ENCODE results near the gene SPATA33. TPM values are rescaled to one million over a fixed set of nuclear protein-coding genes. Genes with fewer than 3 reads are reported as not detected.
A peak's percentile ranks its signal among the peaks of the same experiment; 100 is the strongest.

Gene SPATA33
- total and polyA plus RNA-seq, 10 of the 15 experiments (the other 5 are each of a cell fraction or from before 2014, with no cell fraction given) = 1.1 to 15.8 (median 7.6) TPM

GRCh38 chr16:89711601-89712273 is 54.1 kb downstream of the SPATA33 start (continued):
- TF ChIP-seq TAF1 (IDR thresholded peaks at IDR 0.05; ENCODE audit: borderline replicate concordance, low read depth, low read length) (peak; percentile 60; the same call in 1 of the 2 replicates), BCL11A (IDR thresholded peaks at IDR 0.05; ENCODE audit: low read depth, low read length) (no peak), CHD2 (IDR thresholded peaks at IDR 0.05; ENCODE audit: borderline replicate concordance, low read depth, low read length) (no peak), ZNF384 (IDR thresholded peaks at IDR 0.05; ENCODE audit: borderline replicate concordance, low read depth, low read length) (no peak), CEBPB (IDR thresholded peaks at IDR 0.05; ENCODE audit: borderline replicate concordance in 1 of 2, low read depth in 2 of 2, low read length in 2 of 2) (no peak), SMAD1 (IDR thresholded peaks at IDR 0.05; ENCODE audit: low read depth, partially characterized antibody) (no peak), BHLHE40 (IDR thresholded peaks at IDR 0.05; ENCODE audit: borderline replicate concordance in 1 of 2, low read depth in 2 of 2, low read length in 1 of 2) (peak in 1 of 2 experiments; percentile 23; a peak in 1 of 4 replicates), CBFB (IDR thresholded peaks at IDR 0.05; ENCODE audit: low read depth) (no peak), POLR2AphosphoS2 (IDR thresholded peaks at IDR 0.05; ENCODE audit: low read depth, low read length) (no peak), PAX8 (IDR thresholded peaks at IDR 0.05) (no peak), ZNF687 (IDR thresholded peaks at IDR 0.05) (peak; percentile 62; the same call in 1 of the 2 replicates), FOXM1 (IDR thresholded peaks at IDR 0.05; ENCODE audit: low read depth, low read length) (no peak), NFXL1 (IDR thresholded peaks at IDR 0.05; ENCODE audit: borderline replicate concordance) (no peak), MXI1 (IDR thresholded peaks at IDR 0.05; ENCODE audit: low read depth, low read length) (peak; percentile 58; the same call in 1 of the 2 replicates), ZNF622 (IDR thresholded peaks at IDR 0.05) (no peak), MTA2 (IDR thresholded peaks at IDR 0.05; ENCODE audit: low read depth) (no peak)
- TF ChIP-seq, protein P1, sequence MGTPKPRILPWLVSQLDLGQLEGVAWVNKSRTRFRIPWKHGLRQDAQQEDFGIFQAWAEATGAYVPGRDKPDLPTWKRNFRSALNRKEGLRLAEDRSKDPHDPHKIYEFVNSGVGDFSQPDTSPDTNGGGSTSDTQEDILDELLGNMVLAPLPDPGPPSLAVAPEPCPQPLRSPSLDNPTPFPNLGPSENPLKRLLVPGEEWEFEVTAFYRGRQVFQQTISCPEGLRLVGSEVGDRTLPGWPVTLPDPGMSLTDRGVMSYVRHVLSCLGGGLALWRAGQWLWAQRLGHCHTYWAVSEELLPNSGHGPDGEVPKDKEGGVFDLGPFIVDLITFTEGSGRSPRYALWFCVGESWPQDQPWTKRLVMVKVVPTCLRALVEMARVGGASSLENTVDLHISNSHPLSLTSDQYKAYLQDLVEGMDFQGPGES (IDR thresholded peaks at IDR 0.05) = no peak
- TF ChIP-seq, protein P2, sequence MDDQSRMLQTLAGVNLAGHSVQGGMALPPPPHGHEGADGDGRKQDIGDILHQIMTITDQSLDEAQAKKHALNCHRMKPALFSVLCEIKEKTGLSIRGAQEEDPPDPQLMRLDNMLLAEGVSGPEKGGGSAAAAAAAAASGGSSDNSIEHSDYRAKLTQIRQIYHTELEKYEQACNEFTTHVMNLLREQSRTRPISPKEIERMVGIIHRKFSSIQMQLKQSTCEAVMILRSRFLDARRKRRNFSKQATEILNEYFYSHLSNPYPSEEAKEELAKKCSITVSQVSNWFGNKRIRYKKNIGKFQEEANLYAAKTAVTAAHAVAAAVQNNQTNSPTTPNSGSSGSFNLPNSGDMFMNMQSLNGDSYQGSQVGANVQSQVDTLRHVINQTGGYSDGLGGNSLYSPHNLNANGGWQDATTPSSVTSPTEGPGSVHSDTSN (IDR thresholded peaks at IDR 0.05; ENCODE audit: insufficient replicate concordance, low read depth, low read length) = no peak
- TF ChIP-seq, protein P3, sequence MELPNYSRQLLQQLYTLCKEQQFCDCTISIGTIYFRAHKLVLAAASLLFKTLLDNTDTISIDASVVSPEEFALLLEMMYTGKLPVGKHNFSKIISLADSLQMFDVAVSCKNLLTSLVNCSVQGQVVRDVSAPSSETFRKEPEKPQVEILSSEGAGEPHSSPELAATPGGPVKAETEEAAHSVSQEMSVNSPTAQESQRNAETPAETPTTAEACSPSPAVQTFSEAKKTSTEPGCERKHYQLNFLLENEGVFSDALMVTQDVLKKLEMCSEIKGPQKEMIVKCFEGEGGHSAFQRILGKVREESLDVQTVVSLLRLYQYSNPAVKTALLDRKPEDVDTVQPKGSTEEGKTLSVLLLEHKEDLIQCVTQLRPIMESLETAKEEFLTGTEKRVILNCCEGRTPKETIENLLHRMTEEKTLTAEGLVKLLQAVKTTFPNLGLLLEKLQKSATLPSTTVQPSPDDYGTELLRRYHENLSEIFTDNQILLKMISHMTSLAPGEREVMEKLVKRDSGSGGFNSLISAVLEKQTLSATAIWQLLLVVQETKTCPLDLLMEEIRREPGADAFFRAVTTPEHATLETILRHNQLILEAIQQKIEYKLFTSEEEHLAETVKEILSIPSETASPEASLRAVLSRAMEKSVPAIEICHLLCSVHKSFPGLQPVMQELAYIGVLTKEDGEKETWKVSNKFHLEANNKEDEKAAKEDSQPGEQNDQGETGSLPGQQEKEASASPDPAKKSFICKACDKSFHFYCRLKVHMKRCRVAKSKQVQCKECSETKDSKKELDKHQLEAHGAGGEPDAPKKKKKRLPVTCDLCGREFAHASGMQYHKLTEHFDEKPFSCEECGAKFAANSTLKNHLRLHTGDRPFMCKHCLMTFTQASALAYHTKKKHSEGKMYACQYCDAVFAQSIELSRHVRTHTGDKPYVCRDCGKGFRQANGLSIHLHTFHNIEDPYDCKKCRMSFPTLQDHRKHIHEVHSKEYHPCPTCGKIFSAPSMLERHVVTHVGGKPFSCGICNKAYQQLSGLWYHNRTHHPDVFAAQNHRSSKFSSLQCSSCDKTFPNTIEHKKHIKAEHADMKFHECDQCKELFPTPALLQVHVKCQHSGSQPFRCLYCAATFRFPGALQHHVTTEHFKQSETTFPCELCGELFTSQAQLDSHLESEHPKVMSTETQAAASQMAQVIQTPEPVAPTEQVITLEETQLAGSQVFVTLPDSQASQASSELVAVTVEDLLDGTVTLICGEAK (IDR thresholded peaks at IDR 0.05; ENCODE audit: borderline replicate concordance) = no peak

Measured in GM12878 (cell line).